Esophagus muscularis mucosa (tissue), 4 donors: ENCODE measurements around the gene BCL11B. TPM values are rescaled to one million over a fixed set of nuclear protein-coding genes. Genes with fewer than 3 reads are reported as not detected.

Experiments
- DNase-seq: peaks from one replicate; pipeline ENCODE4 v3.0.0-alpha.2; 2017; ENCODE audit errors: extremely low spot score
- H3K27ac ChIP-seq, 4 donors: fragments of 200-600 bp; sonication (generic); replicated peaks in 1 of 4; 1 replicate in 3 of 4; 2 replicates in 1 of 4; pipeline ENCODE4 v1.5.1; 2016 to 2019; ENCODE audit warnings: mild to moderate bottlenecking in 1 of 4
- H3K27me3 ChIP-seq, 4 donors: fragments of 200-600 bp; sonication (generic); one replicate each; pipeline versions ENCODE4 v1.5.1 to v1.6.0; 2016 to 2019
- H3K36me3 ChIP-seq, 4 donors: fragments of 200-600 bp; sonication (generic); one replicate each; pipeline ENCODE4 v1.5.1; 2016 to 2019
- H3K4me1 ChIP-seq, 4 donors: fragments of 200-600 bp; sonication (generic); one replicate each; pipeline ENCODE4 v1.5.1; 2016 to 2019
- H3K4me3 ChIP-seq, 4 donors: fragments of 200-600 bp; sonication (generic); 1 replicate in 2 of 4; 2 replicates in 2 of 4; pipeline ENCODE4 v1.5.1; 2016 to 2019; ENCODE audit warnings: mild to moderate bottlenecking in 4 of 4, moderate library complexity in 1 of 4
- H3K9me3 ChIP-seq, 4 donors: fragments of 200-600 bp; sonication (generic); 1 replicate in 3 of 4; 2 replicates in 1 of 4; pipeline ENCODE4 v1.5.1; 2016 to 2019
- EP300 ChIP-seq: sonication (generic); formaldehyde crosslinking; IDR thresholded peaks from one replicate; pipeline ENCODE4 v1.6.1; 2017; ENCODE audit warnings: antibody characterized with exemption
- POLR2A ChIP-seq: fragments of 450-650 bp; IDR thresholded peaks from one replicate; pipeline ENCODE4 v1.6.1; 2017; ENCODE audit warnings: antibody characterized with exemption, moderate library complexity, mild to moderate bottlenecking, low read depth
- POLR2AphosphoS5 ChIP-seq, 2 donors: sonication (generic); formaldehyde crosslinking; IDR thresholded peaks; one replicate each; pipeline ENCODE4 v1.6.1; 2017; ENCODE audit warnings: antibody characterized with exemption in 2 of 2
- WGBS: methylation state at CpG from one replicate; pipeline ENCODE4 v1.1.5; 2018; 5-methylcytosine and 5-hydroxymethylcytosine counted together
- intact Hi-C: fragments of 100-400 bp; cut with DNase I; formaldehyde crosslinking; loops from one replicate; pipeline ENCODE4 v1.15.1; 2023
- total RNA-seq, 4 donors: library from RNA; depleted of rRNA; stranded (reverse); fragments of >200 nt; gene quantifications; one replicate each; pipeline versions ENCODE4 v1.1.0 to v1.2.1, GENCODE V29; 2016
- TF ChIP-seq, protein P1 (sequence below), 3 experiments: fragments of 200-600 bp in 2 of 3; fragments of 450-650 bp in 1 of 3; sonication (generic) in 2 of 3; IDR thresholded peaks; one replicate each; pipeline ENCODE4 v1.5.1; 2017 to 2019; ENCODE audit warnings: antibody characterized with exemption in 3 of 3, mild to moderate bottlenecking in 2 of 3, moderate library complexity in 1 of 3

The BCL11B gene
- total RNA-seq, 4 donors from 2014 or later: 0.34 to 0.65 (median 0.46) TPM

DNA sequence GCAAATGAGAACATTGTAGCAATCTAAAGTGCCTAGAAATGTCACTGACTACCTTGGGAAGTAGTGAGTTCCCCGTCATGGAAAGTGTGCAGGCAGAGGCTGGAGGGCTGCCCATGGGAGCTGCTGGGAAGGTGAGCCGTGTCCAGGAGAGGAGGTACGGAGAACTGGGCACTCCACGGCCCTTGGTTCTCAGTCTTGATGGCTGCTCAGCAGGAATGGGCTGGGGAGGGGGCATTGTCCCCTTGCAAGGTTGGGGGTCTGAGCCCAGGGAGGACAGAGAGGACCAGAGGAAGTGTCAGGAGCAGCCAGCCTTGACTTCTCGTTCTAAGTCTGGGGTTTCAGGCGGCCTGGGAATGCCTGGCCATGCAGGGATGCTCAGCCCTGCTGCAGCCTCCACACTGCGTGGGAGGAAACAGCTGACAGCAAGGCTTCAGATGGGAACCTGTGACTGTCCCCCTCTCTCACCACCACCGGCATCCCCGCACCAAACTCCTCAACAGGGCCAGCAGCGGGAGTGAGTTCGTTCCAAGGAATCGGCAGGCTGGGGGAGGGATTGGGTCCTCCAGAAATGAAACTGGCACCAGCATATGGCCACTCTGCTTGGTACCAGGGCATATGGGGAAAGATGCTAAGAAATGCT is 140.2 kb downstream of the BCL11B start:
- 92% methylated on average over 7 of the region's 12 CpGs for WGBS
- Histone ChIP-seq H3K4me1 (peaks cover 0 to 14% (median 4%) of the 10 kb centered on the region in 4 donors), H3K27ac (no peak overlapping the region), H3K9me3 (no peaks in the 10 kb centered on the region), H3K36me3 (no peaks in the 10 kb centered on the region), H3K27me3 (no peaks in the 10 kb centered on the region), H3K4me3 (no peak overlapping the region)
- intact Hi-C loops: no loop called here
- peak; percentile 83 for DNase-seq
- TF ChIP-seq POLR2AphosphoS5 (IDR thresholded peaks at IDR 0.05) (no peak), EP300 (no peak), POLR2A (no peak)
- TF ChIP-seq, protein P1, sequence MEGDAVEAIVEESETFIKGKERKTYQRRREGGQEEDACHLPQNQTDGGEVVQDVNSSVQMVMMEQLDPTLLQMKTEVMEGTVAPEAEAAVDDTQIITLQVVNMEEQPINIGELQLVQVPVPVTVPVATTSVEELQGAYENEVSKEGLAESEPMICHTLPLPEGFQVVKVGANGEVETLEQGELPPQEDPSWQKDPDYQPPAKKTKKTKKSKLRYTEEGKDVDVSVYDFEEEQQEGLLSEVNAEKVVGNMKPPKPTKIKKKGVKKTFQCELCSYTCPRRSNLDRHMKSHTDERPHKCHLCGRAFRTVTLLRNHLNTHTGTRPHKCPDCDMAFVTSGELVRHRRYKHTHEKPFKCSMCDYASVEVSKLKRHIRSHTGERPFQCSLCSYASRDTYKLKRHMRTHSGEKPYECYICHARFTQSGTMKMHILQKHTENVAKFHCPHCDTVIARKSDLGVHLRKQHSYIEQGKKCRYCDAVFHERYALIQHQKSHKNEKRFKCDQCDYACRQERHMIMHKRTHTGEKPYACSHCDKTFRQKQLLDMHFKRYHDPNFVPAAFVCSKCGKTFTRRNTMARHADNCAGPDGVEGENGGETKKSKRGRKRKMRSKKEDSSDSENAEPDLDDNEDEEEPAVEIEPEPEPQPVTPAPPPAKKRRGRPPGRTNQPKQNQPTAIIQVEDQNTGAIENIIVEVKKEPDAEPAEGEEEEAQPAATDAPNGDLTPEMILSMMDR (IDR thresholded peaks at IDR 0.05): no peak

DNA sequence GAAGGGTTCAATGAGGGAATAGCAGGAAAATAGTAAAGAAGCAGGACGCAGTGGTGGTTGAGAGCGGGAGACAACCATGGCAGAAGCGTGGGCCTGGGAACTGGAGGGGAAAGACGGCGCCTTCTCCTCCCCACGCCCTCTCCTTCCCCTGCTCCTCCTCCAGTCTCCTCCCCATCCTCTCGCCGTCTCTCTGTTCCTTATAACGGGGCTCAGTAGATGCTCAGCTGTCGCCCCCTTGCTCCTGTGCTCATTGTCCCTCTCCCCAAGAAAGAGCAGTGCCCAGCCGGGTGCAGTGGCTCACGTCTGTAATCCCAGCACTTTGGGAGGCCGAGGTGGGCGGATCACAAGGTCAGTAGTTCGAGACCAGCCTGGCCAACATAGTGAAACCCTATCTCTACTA is 142.0 kb downstream of the BCL11B start:
- intact Hi-C loops: no loop called here
- Histone ChIP-seq H3K9me3 (no peaks in the 10 kb centered on the region), H3K4me3 (no peak overlapping the region), H3K27me3 (no peaks in the 10 kb centered on the region), H3K27ac (no peak overlapping the region), H3K36me3 (no peaks in the 10 kb centered on the region), H3K4me1 (peaks cover 0 to 14% (median 4%) of the 10 kb centered on the region in 4 donors)
- TF ChIP-seq POLR2A (no peak), POLR2AphosphoS5 (IDR thresholded peaks at IDR 0.05) (no peak), EP300 (no peak)
- TF ChIP-seq, protein P1 (IDR thresholded peaks at IDR 0.05): no peak
- WGBS: 86% methylated on average over 15 of the region's 15 CpGs
- DNase-seq: no peak

GRCh38 chr14:99129211-99129696 is 142.7 kb downstream of the BCL11B start:
- no peaks in the 10 kb centered on the region for H3K27me3 ChIP-seq
- H3K4me3 ChIP-seq: no peak overlapping the region
- DNase-seq: peak; percentile 87
- H3K9me3 ChIP-seq: no peaks in the 10 kb centered on the region
- intact Hi-C loops: no loop called here
- no peak overlapping the region for H3K27ac ChIP-seq
- 79% methylated on average over 12 of the region's 12 CpGs for WGBS
- no peaks in the 10 kb centered on the region for H3K36me3 ChIP-seq
- peaks cover 0 to 14% (median 4%) of the 10 kb centered on the region in 4 donors for H3K4me1 ChIP-seq
- TF ChIP-seq POLR2AphosphoS5 (IDR thresholded peaks at IDR 0.05) (no peak), EP300 (no peak), POLR2A (no peak)
- TF ChIP-seq, protein P1 (IDR thresholded peaks at IDR 0.05): no peak

DNA sequence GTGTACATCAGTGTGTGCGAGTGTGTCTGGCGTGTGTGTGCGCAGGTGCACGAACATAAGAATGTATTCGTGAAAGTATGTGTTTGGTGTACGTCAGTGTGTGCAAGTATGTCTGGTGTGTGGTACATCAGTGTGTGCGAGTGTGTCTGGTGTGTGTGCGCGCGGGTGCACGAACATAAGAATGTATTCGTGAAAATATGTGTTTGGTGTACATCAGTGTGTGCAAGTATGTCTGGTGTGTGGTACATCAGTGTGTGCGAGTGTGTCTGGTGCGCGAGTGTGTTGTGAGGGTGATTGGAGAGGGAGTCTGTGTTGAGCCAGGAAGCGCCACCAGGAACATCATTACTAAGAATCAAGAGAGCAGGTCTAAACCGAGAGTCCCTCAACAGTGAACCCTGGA is 143.8 kb downstream of the BCL11B start:
- TF ChIP-seq POLR2A: no peak
- peak; percentile 81 for DNase-seq
- Histone ChIP-seq H3K4me3 (no peak overlapping the region), H3K27ac (no peak overlapping the region), H3K36me3 (no peaks in the 10 kb centered on the region), H3K4me1 (peaks cover 0 to 7% (median under 1%) of the 10 kb centered on the region in 4 donors), H3K27me3 (no peaks in the 10 kb centered on the region), H3K9me3 (no peaks in the 10 kb centered on the region)
- intact Hi-C loops: no loop called here
- 89% methylated on average over 17 of the region's 17 CpGs for WGBS

- H3K27me3 ChIP-seq: no peaks in the 10 kb centered on the region
- 28% methylated on average over 5 of the region's 9 CpGs for WGBS
- H3K9me3 ChIP-seq: no peaks in the 10 kb centered on the region
- no peak overlapping the region for H3K27ac ChIP-seq
- peak; percentile 82 for DNase-seq
- intact Hi-C loops: no loop called here
- no peaks in the 10 kb centered on the region for H3K36me3 ChIP-seq
- no peak overlapping the region for H3K4me3 ChIP-seq
- TF ChIP-seq POLR2AphosphoS5 (IDR thresholded peaks at IDR 0.05) (no peak), EP300 (no peak), POLR2A (no peak)
- TF ChIP-seq, protein P1 (IDR thresholded peaks at IDR 0.05): no peak
- H3K4me1 ChIP-seq: peaks cover 0 to 7% (median 0%) of the 10 kb centered on the region in 4 donors
These were observed 144.3 kb downstream of the BCL11B start for GRCh38 chr14:99127651-99128167.
